Adipocyte (in vitro differentiated cells): ENCODE results near the gene ARHGAP42.

Experiments used
- DNase-seq: peaks from one replicate; pipeline ENCODE4 v3.0.0-alpha.2; 2015; ENCODE audit warnings: low read depth
- H3K27me3 ChIP-seq: replicated peaks from 2 replicates; pipeline ENCODE4 v1.7.0; 2013; ENCODE audit warnings: mild to moderate bottlenecking, low read length, moderate library complexity; ENCODE audit not compliant: control insufficient read depth, insufficient read depth
- H3K36me3 ChIP-seq: 2 replicates; pipeline ENCODE4 v1.7.0; 2013; ENCODE audit warnings: low read length, mild to moderate bottlenecking, moderate library complexity; ENCODE audit not compliant: control insufficient read depth, insufficient read depth, severe bottlenecking
- H3K4me1 ChIP-seq: 2 replicates; pipeline ENCODE4 v1.7.0; 2013; ENCODE audit warnings: mild to moderate bottlenecking, low read length, moderate library complexity; ENCODE audit not compliant: control insufficient read depth, insufficient read depth
- H3K4me3 ChIP-seq: 2 replicates; pipeline ENCODE4 v1.7.0; 2013; ENCODE audit warnings: mild to moderate bottlenecking, low read length, moderate library complexity
- H3K9ac ChIP-seq: 2 replicates; pipeline ENCODE4 v1.7.0; 2013; ENCODE audit warnings: mild to moderate bottlenecking, low read length, moderate library complexity
- H3K9me3 ChIP-seq: 2 replicates; pipeline ENCODE4 v1.7.0; 2013; ENCODE audit warnings: mild to moderate bottlenecking, low read length, moderate library complexity; ENCODE audit not compliant: control insufficient read depth

Gene ARHGAP42

GRCh38 chr11:101014600-101015285 is 327.7 kb downstream of the ARHGAP42 start:
- no peak overlapping the region for H3K9ac ChIP-seq
- no peaks in the 10 kb centered on the region for H3K36me3 ChIP-seq
- no peaks in the 10 kb centered on the region for H3K9me3 ChIP-seq
- DNase-seq, result no peak
- H3K4me1 ChIP-seq, result peaks cover 3% of the 10 kb centered on the region
- H3K27me3 ChIP-seq, result no peaks in the 10 kb centered on the region
- no peak overlapping the region for H3K4me3 ChIP-seq

DNA sequence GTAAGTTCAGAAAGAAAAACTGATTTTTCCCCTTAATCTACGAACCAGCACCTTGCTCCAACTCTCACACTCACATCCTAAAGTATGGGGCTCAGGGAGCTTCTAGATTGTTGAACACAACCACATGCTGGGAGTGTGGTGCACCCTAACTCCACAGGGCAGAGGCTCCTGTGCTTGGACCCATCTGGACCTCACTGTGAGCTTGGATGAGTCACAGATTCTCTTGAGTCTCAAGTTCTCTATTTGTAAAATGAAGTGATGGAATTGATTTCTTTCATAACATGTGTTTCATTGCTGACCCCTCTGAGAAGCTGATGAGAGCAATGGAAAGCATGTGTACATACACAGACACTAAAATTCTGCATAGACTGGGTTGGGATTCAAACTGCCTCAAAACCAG is 332.8 kb downstream of the ARHGAP42 start:
- Histone ChIP-seq H3K9me3 (no peaks in the 10 kb centered on the region), H3K9ac (no peak overlapping the region), H3K36me3 (no peaks in the 10 kb centered on the region), H3K27me3 (no peaks in the 10 kb centered on the region), H3K4me1 (peaks cover 3% of the 10 kb centered on the region), H3K4me3 (no peak overlapping the region)
- DNase-seq, result no peak

GRCh38 chr11:101022256-101022655 is 335.2 kb downstream of the ARHGAP42 start:
- no peak overlapping the region for H3K9ac ChIP-seq
- H3K27me3 ChIP-seq, result no peaks in the 10 kb centered on the region
- H3K4me1 ChIP-seq, result peaks cover under 1% of the 10 kb centered on the region
- no peaks in the 10 kb centered on the region for H3K36me3 ChIP-seq
- no peak overlapping the region for H3K4me3 ChIP-seq
- no peaks in the 10 kb centered on the region for H3K9me3 ChIP-seq
- no peak for DNase-seq

DNA sequence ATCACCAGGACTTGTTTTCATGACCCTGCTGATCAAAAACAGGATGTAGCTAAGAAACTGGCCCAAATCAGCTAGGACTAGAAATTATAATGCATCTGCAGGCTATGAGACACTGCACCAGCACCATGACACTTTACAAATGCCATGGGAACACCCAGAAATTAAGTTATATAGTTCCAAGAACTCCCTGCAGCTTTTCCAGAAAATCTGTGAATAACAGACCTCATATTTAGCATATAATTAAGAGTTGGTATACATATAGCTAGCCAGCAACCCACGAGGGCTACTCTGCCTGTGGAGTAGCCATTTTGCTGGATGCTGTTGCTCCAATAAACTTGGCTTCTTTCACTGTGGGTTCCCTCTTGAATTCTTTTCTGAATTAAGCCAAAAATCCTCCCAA is 341.6 kb downstream of the ARHGAP42 start:
- Histone ChIP-seq H3K9ac (no peak overlapping the region), H3K27me3 (no peaks in the 10 kb centered on the region), H3K4me1 (peaks cover 1% of the 10 kb centered on the region), H3K9me3 (no peaks in the 10 kb centered on the region), H3K4me3 (no peak overlapping the region), H3K36me3 (no peaks in the 10 kb centered on the region)
- no peak for DNase-seq

- DNase-seq, result no peak
- H3K4me1 ChIP-seq, result peaks cover 14% of the 10 kb centered on the region
- H3K4me3 ChIP-seq, result no peak overlapping the region
- H3K9ac ChIP-seq, result no peak overlapping the region
- no peaks in the 10 kb centered on the region for H3K27me3 ChIP-seq
- H3K36me3 ChIP-seq, result no peaks in the 10 kb centered on the region
- no peaks in the 10 kb centered on the region for H3K9me3 ChIP-seq
Observed at GRCh38 chr11:101030015-101030414, 342.9 kb downstream of the ARHGAP42 start.

- no peak overlapping the region for H3K9ac ChIP-seq
- no peaks in the 10 kb centered on the region for H3K36me3 ChIP-seq
- peaks cover 14% of the 10 kb centered on the region for H3K4me1 ChIP-seq
- no peaks in the 10 kb centered on the region for H3K27me3 ChIP-seq
- no peak overlapping the region for H3K4me3 ChIP-seq
- H3K9me3 ChIP-seq, result no peaks in the 10 kb centered on the region
- no peak for DNase-seq
Observed at GRCh38 chr11:101030692-101031091, 343.6 kb downstream of the ARHGAP42 start.

- no peaks in the 10 kb centered on the region for H3K27me3 ChIP-seq
- no peaks in the 10 kb centered on the region for H3K36me3 ChIP-seq
- no peak overlapping the region for H3K4me3 ChIP-seq
- H3K9ac ChIP-seq, result no peak overlapping the region
- no peaks in the 10 kb centered on the region for H3K9me3 ChIP-seq
- H3K4me1 ChIP-seq, result peaks cover 14% of the 10 kb centered on the region
- no peak for DNase-seq
Observed at GRCh38 chr11:101031713-101032112, 344.6 kb downstream of the ARHGAP42 start.

DNA sequence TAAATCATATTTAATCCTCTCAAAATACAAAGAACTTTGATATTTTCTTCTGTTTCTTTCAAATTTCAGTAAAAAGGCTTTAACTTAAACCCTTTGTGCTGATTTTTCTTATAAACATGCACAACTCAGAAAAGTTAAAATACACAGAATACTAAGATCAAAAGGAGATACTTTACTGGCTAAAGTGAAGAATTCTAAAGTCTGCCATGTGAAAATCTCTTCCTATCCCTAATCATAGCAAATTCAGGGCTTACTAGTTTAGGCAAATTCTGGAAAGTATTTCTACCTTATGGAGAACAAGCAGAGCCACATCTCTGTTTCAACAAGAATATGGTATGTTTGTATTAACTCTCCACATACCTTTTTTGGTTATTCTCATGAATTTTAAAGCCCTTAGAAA is 345.9 kb downstream of the ARHGAP42 start:
- Histone ChIP-seq H3K9me3 (no peaks in the 10 kb centered on the region), H3K4me3 (no peak overlapping the region), H3K9ac (no peak overlapping the region), H3K4me1 (peaks cover 20% of the 10 kb centered on the region), H3K36me3 (no peaks in the 10 kb centered on the region), H3K27me3 (no peaks in the 10 kb centered on the region)
- no peak for DNase-seq

DNA sequence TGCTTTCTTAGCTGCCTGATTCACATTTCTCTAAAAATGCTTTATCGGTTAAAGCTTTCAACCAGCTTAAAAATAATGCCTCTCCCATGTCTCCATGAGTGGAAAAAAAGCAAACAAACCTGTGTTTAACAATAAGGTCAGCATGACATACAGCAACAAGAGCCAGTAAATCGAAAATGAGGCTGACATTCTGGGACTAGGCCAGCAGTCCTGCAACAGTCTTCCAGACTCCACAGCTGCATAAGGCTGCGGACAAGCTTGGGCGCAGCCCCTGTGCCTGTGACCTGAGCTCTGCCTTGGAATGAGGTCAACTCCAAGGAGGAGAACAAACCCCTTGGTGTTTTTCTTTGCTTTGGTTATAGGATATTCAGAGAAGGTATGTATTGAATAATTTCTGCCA is 347.0 kb downstream of the ARHGAP42 start:
- peaks cover 27% of the 10 kb centered on the region for H3K4me1 ChIP-seq
- no peaks in the 10 kb centered on the region for H3K36me3 ChIP-seq
- H3K4me3 ChIP-seq, result peak overlapping the region; percentile 15
- no peaks in the 10 kb centered on the region for H3K27me3 ChIP-seq
- H3K9me3 ChIP-seq, result no peaks in the 10 kb centered on the region
- no peak for DNase-seq
- peak overlapping the region; percentile 37 for H3K9ac ChIP-seq

DNA sequence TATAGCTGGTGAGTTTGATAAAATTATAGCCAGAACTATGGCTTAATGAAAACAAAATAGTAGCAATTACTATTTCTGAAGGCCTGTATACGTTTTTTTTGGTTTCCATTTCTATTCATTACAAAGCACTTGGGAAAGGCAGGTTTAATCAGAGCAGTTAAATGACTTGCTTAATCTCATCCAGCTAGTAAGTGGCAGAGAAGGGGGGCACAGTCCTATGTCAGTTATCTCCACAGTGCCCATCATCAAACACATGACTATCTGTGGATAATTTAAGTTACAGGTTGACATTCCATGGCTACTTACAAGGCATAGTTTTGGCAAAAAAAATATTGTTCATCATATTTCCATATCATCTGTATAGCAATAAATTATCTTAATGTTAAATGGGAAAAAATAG is 348.8 kb downstream of the ARHGAP42 start:
- H3K9me3 ChIP-seq, result no peaks in the 10 kb centered on the region
- peaks cover 27% of the 10 kb centered on the region for H3K4me1 ChIP-seq
- H3K4me3 ChIP-seq, result no peak overlapping the region
- no peaks in the 10 kb centered on the region for H3K36me3 ChIP-seq
- no peak overlapping the region for H3K9ac ChIP-seq
- H3K27me3 ChIP-seq, result no peaks in the 10 kb centered on the region
- DNase-seq, result no peak
